Gastrocnemius medialis (tissue), 4 donors: Measurements from ENCODE around the gene BAIAP2L2.

Experiments used
- POLR2A ChIP-seq, 2 donors: fragments of 450-650 bp; IDR thresholded peaks; one replicate each; pipeline ENCODE4 v1.6.1; 2017; ENCODE audit warnings: antibody characterized with exemption in 2 of 2, mild to moderate bottlenecking in 2 of 2, moderate library complexity in 2 of 2
- TF ChIP-seq, protein P1 (sequence below), 5 experiments: fragments of 450-650 bp in 3 of 5; fragments of 200-600 bp in 2 of 5; sonication (generic) in 2 of 5; IDR thresholded peaks in 4 of 5; conservative IDR thresholded peaks in 1 of 5; 1 replicate in 4 of 5; 2 replicates in 1 of 5; pipeline ENCODE4 v1.5.1; 2016 to 2019; ENCODE audit warnings: antibody characterized with exemption in 5 of 5, mild to moderate bottlenecking in 3 of 5, moderate library complexity in 3 of 5

DNA sequence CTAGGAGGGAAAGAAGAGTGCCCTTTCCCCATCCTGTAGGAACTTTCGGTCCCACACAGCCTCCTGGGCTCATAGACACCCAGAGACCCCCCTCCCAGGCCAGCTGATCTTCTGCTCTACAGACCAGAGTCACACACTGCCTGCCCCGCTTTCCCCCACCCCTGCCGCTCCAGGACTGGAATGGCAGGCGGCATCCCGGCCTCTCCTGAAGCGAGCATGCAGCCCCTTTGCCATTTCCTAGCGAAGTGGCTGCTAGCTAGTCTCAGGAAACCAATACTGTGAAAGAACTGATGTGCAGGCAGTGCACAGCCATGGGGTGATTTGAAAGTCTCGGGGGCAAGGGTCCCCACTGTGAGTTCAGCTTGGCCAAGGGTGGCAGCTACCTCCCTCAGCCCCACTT lies 44.9 kb downstream of the BAIAP2L2 start:
- TF ChIP-seq, protein P1, sequence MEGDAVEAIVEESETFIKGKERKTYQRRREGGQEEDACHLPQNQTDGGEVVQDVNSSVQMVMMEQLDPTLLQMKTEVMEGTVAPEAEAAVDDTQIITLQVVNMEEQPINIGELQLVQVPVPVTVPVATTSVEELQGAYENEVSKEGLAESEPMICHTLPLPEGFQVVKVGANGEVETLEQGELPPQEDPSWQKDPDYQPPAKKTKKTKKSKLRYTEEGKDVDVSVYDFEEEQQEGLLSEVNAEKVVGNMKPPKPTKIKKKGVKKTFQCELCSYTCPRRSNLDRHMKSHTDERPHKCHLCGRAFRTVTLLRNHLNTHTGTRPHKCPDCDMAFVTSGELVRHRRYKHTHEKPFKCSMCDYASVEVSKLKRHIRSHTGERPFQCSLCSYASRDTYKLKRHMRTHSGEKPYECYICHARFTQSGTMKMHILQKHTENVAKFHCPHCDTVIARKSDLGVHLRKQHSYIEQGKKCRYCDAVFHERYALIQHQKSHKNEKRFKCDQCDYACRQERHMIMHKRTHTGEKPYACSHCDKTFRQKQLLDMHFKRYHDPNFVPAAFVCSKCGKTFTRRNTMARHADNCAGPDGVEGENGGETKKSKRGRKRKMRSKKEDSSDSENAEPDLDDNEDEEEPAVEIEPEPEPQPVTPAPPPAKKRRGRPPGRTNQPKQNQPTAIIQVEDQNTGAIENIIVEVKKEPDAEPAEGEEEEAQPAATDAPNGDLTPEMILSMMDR (IDR thresholded peaks at IDR 0.05 in 4 of 5, conservative IDR thresholded peaks at IDR 0.05 in 1 of 5), result no peak
- no peak for TF ChIP-seq POLR2A (IDR thresholded peaks at IDR 0.05)
